Middle frontal gyrus (tissue), 1 donor: ENCODE measurements around the gene FAM219A.
"Not testable (repeated sequence)": the region's sequence is repeated elsewhere in the genome, so short reads cannot be mapped to it uniquely, and the experiment has no call there.

Experiments used
- DNase-seq: peaks from one replicate; pipeline ENCODE4 v3.0.0-alpha.2; 2015; ENCODE audit warnings: low spot score; ENCODE audit errors: extremely low spot score

The FAM219A gene

GRCh38 chr9:34352957-34353356, 105.4 kb downstream of the FAM219A start:
- DNase-seq: not testable (repeated sequence)

GRCh38 chr9:34352122-34352652, 106.2 kb downstream of the FAM219A start:
- DNase-seq: not testable (repeated sequence)

GRCh38 chr9:34349324-34349723, 109.0 kb downstream of the FAM219A start:
- DNase-seq: no peak
